Choroid plexus epithelial cell (primary cell): ENCODE data around the gene CLCC1.
"Not testable (repeated sequence)": the region's sequence is repeated elsewhere in the genome, so short reads cannot be mapped to it uniquely, and the experiment has no call there.

ENCODE experiments used
- DNase-seq: peaks from one replicate; pipeline ENCODE4 v3.0.0-alpha.2; 2010; ENCODE audit warnings: low read depth
- H3K4me3 ChIP-seq: 2 replicates; pipeline ENCODE4 v1.5.1; 2011; ENCODE audit warnings: low read depth, mild to moderate bottlenecking, control low read depth, low read length, moderate library complexity
- TF ChIP-seq, protein P1 (sequence below): conservative IDR thresholded peaks from 2 replicates; pipeline ENCODE4 v1.5.1; 2011; ENCODE audit warnings: low read depth, mild to moderate bottlenecking, control low read depth, inconsistent platforms, low read length, moderate library complexity

CLCC1 gene, protein sequence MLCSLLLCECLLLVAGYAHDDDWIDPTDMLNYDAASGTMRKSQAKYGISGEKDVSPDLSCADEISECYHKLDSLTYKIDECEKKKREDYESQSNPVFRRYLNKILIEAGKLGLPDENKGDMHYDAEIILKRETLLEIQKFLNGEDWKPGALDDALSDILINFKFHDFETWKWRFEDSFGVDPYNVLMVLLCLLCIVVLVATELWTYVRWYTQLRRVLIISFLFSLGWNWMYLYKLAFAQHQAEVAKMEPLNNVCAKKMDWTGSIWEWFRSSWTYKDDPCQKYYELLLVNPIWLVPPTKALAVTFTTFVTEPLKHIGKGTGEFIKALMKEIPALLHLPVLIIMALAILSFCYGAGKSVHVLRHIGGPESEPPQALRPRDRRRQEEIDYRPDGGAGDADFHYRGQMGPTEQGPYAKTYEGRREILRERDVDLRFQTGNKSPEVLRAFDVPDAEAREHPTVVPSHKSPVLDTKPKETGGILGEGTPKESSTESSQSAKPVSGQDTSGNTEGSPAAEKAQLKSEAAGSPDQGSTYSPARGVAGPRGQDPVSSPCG

DNA sequence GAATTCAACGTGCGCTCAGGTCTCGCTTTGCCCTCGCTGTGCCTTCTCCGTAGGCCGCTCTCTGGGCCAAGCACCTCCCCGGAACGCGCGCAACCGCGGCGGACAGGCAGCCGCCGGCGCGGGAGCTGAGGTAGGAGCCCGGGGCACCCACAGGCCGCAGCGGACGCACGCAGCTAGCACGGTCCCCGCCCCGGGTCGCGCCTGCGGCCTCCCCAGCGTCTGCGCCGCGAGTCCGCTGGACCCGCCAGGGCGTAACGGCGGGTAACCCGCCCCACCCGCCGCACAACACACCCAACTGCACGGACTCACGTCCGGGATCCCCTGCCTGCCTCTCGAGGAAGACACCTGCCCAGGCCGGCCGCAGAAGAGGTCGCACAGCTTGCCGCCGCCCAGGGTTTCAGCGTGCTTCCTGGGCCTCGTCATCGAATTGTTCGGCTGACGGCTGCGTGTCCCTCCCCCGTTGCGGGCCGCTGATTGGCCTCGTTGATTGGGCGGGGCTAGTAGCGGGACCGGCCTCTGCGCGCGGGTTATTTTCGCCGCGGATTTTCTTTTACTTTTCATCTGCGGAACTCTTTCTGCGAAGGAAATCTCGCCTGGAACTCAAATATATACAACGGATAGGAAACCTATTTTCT lies at the start of gene CLCC1:
Gene CLCC1, minus strand, starts transcription at position 433 of the 635 bp plus-strand sequence. CDS start 13,047 bp downstream, outside the sequence.
- H3K4me3 ChIP-seq = peak within 1 kb of the TSS; percentile 83
- DNase-seq = peak; percentile 94
- TF ChIP-seq, protein P1, sequence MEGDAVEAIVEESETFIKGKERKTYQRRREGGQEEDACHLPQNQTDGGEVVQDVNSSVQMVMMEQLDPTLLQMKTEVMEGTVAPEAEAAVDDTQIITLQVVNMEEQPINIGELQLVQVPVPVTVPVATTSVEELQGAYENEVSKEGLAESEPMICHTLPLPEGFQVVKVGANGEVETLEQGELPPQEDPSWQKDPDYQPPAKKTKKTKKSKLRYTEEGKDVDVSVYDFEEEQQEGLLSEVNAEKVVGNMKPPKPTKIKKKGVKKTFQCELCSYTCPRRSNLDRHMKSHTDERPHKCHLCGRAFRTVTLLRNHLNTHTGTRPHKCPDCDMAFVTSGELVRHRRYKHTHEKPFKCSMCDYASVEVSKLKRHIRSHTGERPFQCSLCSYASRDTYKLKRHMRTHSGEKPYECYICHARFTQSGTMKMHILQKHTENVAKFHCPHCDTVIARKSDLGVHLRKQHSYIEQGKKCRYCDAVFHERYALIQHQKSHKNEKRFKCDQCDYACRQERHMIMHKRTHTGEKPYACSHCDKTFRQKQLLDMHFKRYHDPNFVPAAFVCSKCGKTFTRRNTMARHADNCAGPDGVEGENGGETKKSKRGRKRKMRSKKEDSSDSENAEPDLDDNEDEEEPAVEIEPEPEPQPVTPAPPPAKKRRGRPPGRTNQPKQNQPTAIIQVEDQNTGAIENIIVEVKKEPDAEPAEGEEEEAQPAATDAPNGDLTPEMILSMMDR = no peak

DNA sequence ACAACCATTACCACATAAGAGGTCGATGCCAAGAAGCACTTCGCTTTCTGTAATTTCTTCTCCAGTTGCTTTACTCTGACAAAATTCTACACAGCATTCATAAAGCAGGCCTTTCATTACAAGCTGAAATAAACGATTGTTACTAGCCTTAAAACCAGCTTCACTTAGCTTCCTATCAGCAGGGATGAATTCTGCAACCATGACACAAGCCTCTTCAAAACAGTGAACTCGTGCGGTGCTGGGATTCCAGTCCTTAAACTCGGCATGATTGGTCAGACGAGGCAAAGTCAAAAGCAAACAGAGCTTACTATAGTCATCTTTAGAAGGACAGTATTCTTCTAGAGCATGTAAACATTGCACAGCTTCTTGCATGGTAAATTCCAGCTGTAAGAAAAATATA lies 48.1 kb upstream of the CLCC1 start:
- DNase-seq = peak; percentile 83
- TF ChIP-seq, protein P1 = no peak
- H3K4me3 ChIP-seq = no peak overlapping the region

DNA sequence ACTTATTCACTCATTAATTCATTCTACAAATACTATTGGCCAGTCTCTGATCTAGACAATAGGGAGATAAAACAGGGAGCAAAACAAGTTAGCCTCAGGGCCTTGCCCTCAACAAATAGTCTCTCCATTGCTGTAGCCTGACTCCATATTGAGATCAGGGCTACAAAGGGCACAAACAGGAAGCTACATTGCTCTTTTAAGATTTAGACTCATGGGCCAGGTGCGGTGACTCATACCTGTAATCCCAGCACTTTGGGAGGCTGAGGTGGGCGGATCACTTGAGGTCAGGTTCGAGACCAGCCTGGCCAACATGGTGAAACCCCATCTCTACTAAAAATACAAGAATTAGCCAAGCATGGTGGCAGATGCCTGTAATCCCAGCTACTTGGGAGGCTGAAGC lies 33.3 kb upstream of the CLCC1 start:
- not testable (repeated sequence) for H3K4me3 ChIP-seq, DNase-seq

DNA sequence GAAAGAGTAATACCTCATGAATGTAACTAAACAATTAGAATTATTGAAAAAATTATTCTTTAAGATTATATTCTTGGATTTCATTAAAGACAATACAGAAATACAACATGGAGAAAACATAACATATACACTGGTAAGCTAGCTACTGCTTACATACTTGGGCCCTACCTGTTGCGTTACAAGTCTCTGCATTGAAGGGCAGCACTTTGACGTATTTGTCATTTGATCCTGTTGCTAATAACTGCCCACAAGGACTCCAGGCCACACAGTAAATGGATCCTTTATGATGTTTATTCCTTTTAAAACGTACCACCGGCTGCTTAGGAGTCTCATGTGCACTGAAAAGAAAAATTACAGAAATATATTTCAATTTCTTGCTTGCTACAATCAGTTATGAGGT lies 19.8 kb upstream of the CLCC1 start:
- DNase-seq = no peak
- TF ChIP-seq, protein P1 = no peak
- H3K4me3 ChIP-seq = no peak overlapping the region

DNA sequence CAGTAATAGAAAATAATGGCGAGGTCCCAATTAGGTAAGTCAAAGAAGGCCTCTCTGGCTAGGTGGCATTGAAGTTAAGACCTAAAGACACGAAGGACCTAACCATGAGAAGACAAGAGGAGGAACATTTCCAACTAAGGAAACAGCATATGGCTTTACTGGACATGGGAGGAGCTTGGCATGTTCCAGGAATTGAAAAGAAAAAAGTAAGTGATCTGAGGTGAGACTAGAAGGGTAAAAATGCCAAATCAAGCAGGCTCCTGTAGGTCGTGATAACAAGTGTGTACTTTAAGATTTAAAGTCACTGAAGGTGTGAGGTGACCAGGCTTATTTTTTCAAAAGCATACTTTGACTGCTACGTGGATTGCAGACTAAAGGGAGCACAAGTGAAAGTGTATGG lies 13.4 kb upstream of the CLCC1 start:
- H3K4me3 ChIP-seq = no peak overlapping the region
- TF ChIP-seq, protein P1 = no peak

DNA sequence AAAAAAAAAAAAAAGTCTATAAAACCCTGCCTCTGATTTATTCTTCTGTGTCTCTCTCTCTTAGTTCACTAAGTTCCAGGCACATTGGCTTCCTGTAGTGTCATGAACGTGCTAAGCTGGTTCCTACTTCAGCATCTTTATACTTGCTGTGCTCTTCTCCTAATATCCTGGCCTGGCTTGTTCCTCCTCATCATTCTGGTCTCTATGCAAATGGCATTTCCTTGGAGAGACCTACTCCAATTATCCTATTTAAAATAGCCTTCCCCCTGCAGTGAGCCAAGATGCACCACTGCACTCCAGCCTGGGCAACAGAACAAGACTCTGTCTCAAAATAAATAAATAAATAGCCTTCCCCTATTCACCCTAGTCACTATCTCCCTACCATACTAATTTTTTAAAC lies 9.7 kb upstream of the CLCC1 start:
- TF ChIP-seq, protein P1 = no peak
- DNase-seq = no peak

More for the DNA sequence above, 13.4 kb upstream of the CLCC1 start:
- no peak for DNase-seq

DNA sequence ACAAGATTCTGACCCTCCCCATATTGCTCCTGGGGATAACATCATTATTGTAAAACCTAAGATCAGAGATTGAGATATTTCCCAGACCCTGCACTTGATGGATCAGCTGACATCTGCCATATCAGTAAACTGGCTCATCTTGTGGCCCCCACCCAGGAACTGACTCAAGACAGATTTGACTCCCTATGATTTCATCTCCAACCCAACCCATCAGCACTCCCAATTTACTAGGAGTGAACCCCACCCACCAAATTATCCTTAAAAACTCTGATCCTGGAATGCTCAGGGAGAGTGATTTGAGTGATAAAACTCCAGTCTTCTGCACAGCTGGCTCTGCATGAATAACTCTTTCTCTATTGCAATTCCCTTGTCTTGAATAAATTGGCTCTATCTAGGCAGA lies 6.1 kb upstream of the CLCC1 start:
- H3K4me3 ChIP-seq = no peak overlapping the region
- DNase-seq = no peak
- TF ChIP-seq, protein P1 = no peak

More for the DNA sequence above, 9.7 kb upstream of the CLCC1 start:
- no peak overlapping the region for H3K4me3 ChIP-seq
